Gastroesophageal sphincter (tissue), 4 donors: ENCODE results near the gene PABPC4L. TPM values are rescaled to one million over a fixed set of nuclear protein-coding genes. Genes with fewer than 3 reads are reported as not detected.
A peak's percentile ranks its signal among the peaks of the same experiment; 100 is the strongest.
"Not testable (repeated sequence)": the region's sequence is repeated elsewhere in the genome, so short reads cannot be mapped to it uniquely, and the experiment has no call there.

Source experiments
- ATAC-seq: fragments of 150-250 bp; one replicate; pipeline ENCODE4 v1.9.1; 2016; ENCODE audit warnings: mild to moderate bottlenecking, moderate library complexity
- H3K27ac ChIP-seq, 4 donors: fragments of 200-600 bp; sonication (generic) in 3 of 4; 1 replicate in 3 of 4; 2 replicates in 1 of 4; pipeline ENCODE4 v1.5.1; 2016 to 2019
- H3K27me3 ChIP-seq: fragments of 200-600 bp; sonication (generic); one replicate; pipeline ENCODE4 v1.5.1; 2019
- H3K36me3 ChIP-seq, 2 donors: fragments of 200-600 bp; sonication (generic); one replicate each; pipeline ENCODE4 v1.5.1; 2019; ENCODE audit warnings: control low read depth in 1 of 2
- H3K4me1 ChIP-seq, 3 donors: fragments of 200-600 bp; sonication (generic); 1 replicate in 2 of 3; 2 replicates in 1 of 3; pipeline ENCODE4 v1.5.1; 2016 to 2019; ENCODE audit warnings: control low read depth in 2 of 3
- H3K4me3 ChIP-seq, 2 donors: fragments of 200-600 bp; sonication (generic); one replicate each; pipeline ENCODE4 v1.5.1; 2019; ENCODE audit warnings: mild to moderate bottlenecking in 1 of 2, moderate library complexity in 1 of 2
- H3K9me3 ChIP-seq, 3 donors: fragments of 200-600 bp; sonication (generic); one replicate each; pipeline ENCODE4 v1.5.1; 2017 to 2019; ENCODE audit warnings: control low read depth in 2 of 3
- CTCF ChIP-seq, 4 experiments: fragments of 200-600 bp in 2 of 4; fragments of 450-650 bp in 2 of 4; sonication (generic) in 1 of 4; IDR thresholded peaks; one replicate each; pipeline ENCODE4 v1.5.1; 2017 to 2019; ENCODE audit warnings: antibody characterized with exemption in 4 of 4, mild to moderate bottlenecking in 2 of 4, moderate library complexity in 2 of 4
- EP300 ChIP-seq: sonication (generic); formaldehyde crosslinking; IDR thresholded peaks from one replicate; pipeline ENCODE4 v1.6.1; 2017; ENCODE audit warnings: antibody characterized with exemption, mild to moderate bottlenecking
- POLR2A ChIP-seq, 2 donors: fragments of 450-650 bp; IDR thresholded peaks; one replicate each; pipeline ENCODE4 v1.6.1; 2017; ENCODE audit warnings: antibody characterized with exemption in 2 of 2, mild to moderate bottlenecking in 2 of 2, moderate library complexity in 1 of 2
- POLR2AphosphoS5 ChIP-seq: sonication (generic); formaldehyde crosslinking; IDR thresholded peaks from one replicate; pipeline ENCODE4 v1.6.1; 2017; ENCODE audit warnings: antibody characterized with exemption
- WGBS, 2 donors: methylation state at CpG; one replicate each; pipeline ENCODE4 v1.1.5; 2018; ENCODE audit warnings: low coverage in 1 of 2; 5-methylcytosine and 5-hydroxymethylcytosine counted together
- total RNA-seq, 4 donors: library from RNA; depleted of rRNA; stranded (reverse); fragments of >200 nt; gene quantifications; one replicate each; pipeline ENCODE4 v1.1.0, GENCODE V29; 2016

Gene PABPC4L
- total RNA-seq, 4 donors from 2014 or later, result 1.4 to 8.6 (median 2.5) TPM

DNA sequence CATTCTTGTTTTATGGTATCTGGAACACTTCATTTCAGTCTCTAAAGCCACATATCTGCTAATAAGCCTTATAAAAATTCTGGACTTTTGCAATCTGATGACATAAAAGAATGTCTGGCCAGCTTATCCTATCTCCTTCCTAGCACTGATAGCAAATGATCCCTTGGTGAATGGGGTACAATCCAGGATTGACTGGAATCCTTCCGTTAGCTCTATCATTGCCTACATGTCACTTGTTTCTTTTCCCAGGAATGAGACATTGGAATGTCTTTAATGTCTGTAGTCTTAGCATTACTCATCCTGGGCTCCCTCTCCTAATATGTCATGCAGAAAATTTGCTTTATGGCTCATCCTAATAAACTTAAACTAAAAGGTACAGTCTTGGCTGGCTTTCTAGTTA, 14.8 kb upstream of the PABPC4L start:
- no peak for ATAC-seq
- no peak for TF ChIP-seq CTCF (IDR thresholded peaks at IDR 0.05)
- no peak for TF ChIP-seq EP300
- TF ChIP-seq POLR2AphosphoS5, result no peak
- TF ChIP-seq POLR2A (IDR thresholded peaks at IDR 0.05), result no peak
- H3K9me3 ChIP-seq, result no peaks in the 10 kb centered on the region
- WGBS, 2 donors, result 38 to 43% methylated on average over 1 of the region's 1 CpG
- no peaks in the 10 kb centered on the region for H3K27me3 ChIP-seq
- H3K4me3 ChIP-seq, result no peak overlapping the region
- H3K4me1 ChIP-seq, result no peaks in the 10 kb centered on the region
- H3K27ac ChIP-seq, result no peak overlapping the region
- no peaks in the 10 kb centered on the region for H3K36me3 ChIP-seq

DNA sequence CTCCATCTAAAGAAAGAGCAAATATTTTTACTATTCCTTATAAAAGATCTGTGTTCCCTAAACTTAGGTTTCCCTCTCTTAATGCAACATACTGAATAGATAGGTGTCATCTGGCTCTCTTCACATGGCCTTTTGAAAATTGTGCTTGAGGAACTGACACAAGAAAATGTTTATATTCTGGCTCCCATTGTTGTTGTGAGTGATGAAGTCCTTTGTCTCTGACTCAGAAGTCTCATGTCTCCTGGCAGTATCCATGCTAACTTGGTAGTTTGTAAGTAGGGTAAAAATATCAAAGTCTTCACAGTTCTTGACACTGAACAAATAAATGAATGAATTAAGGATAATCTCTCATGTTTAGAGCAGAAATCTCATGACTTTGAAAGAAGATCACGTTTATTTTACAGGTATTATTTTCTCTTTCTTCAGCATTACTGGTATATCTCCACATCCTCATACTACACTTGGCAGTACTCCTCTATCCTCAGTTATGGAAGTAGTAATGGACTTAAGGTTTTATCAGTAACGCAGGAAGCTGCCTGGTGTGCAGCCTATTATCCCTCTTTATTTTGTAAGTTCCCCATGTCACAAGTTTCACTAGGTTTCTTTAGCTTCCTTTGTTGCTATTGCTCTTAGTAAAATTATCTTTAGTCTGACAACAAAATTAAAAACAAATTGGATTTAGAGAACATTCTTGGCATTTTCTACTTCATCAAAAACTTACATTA, 14.2 kb upstream of the PABPC4L start:
- ATAC-seq, result no peak
- 26 to 30% methylated on average over 2 of the region's 2 CpGs for WGBS, 2 donors
- H3K4me3 ChIP-seq, result no peak overlapping the region
- TF ChIP-seq EP300 (no peak), CTCF (IDR thresholded peaks at IDR 0.05) (no peak), POLR2AphosphoS5 (no peak), POLR2A (IDR thresholded peaks at IDR 0.05) (no peak)
- no peaks in the 10 kb centered on the region for H3K9me3 ChIP-seq
- no peak overlapping the region for H3K27ac ChIP-seq
- H3K36me3 ChIP-seq, result no peaks in the 10 kb centered on the region
- no peaks in the 10 kb centered on the region for H3K4me1 ChIP-seq
- H3K27me3 ChIP-seq, result no peaks in the 10 kb centered on the region

DNA sequence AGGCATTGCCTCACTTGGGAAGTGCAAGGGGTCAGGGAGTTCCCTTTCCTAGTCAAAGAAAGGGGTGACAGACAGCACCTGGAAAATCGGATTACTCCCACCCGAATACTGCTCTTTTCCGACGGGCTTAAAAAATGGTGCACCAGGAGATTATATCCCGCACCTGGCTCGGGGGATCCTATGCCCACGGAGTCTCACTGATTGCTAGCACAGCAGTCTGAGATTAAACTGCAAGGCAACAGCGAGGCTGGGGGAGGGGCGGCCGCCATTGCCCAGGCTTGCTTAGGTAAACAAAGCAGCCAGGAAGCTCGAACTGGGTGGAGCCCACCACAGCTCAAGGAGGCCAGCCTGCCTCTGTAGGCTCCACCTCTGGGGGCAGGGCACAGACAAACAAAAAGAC, 6.4 kb upstream of the PABPC4L start:
- H3K4me3 ChIP-seq, H3K27ac ChIP-seq, H3K27me3 ChIP-seq, H3K36me3 ChIP-seq, H3K4me1 ChIP-seq, ATAC-seq: not testable (repeated sequence)
- 96% methylated on average over 4 of the region's 11 CpGs; no CpG with 5 or more reads in 1 of the 2 donors for WGBS, 2 donors
- H3K9me3 ChIP-seq, result peaks cover 0 to 15% (median 0%) of the 10 kb centered on the region in 3 donors

DNA sequence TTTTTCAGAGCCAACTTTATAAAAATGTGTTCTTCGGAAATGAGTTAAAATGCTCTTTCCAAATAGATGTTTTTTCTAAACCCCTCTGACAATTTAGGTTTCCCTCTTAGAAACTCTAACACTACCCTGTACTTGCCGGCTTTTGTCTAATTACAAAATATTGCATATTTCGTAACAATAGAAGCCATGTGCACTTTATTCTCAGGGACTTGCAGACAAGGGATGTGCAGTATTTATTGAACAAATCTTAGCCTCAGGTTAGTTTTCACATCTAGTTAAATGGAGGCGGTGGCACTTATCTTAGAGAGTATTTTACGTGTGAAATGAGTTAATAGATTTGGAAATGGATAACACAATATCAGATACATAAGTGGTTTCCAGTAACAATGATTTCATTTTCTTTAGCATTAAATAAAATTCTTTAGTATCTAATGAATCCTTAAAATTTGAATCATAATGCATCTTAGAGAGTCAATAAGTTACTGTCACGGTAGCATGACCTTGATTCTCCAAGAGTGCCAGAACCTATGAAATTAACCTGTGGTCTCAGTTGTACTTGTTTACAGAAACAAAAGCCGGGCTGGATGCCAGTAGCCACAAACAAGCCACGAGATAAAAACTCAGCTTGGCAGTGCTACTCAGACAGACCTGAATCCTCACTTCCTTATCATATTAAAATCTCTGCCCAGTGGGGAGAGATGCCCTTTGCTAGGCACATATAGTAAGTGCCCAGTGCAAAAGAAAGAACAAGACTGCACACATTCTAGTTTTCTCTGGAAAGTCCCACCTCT, 772 bp upstream of the PABPC4L start:
- Histone ChIP-seq H3K4me1 (peaks cover 0 to 21% (median 0%) of the 10 kb centered on the region in 3 donors), H3K27me3 (no peaks in the 10 kb centered on the region), H3K9me3 (no peaks in the 10 kb centered on the region), H3K4me3 (peak overlapping the region; percentile 57 to 68), H3K27ac (peak overlapping the region in 2 of 4 donors; percentile 80 to 84), H3K36me3 (no peaks in the 10 kb centered on the region)
- 42 to 49% methylated on average over 8 of the region's 8 CpGs for WGBS, 2 donors
- no peak for TF ChIP-seq CTCF (IDR thresholded peaks at IDR 0.05)
- no peak for ATAC-seq

- ATAC-seq, result peak; percentile 19
- Histone ChIP-seq H3K4me3 (peak overlapping the region; percentile 57 to 68), H3K9me3 (no peaks in the 10 kb centered on the region), H3K4me1 (peaks cover 0 to 25% (median 0%) of the 10 kb centered on the region in 3 donors), H3K27ac (peak overlapping the region in 3 of 4 donors; percentile 59 to 84 (median 80)), H3K27me3 (no peaks in the 10 kb centered on the region), H3K36me3 (no peaks in the 10 kb centered on the region)
- 40 to 60% methylated on average over 1 of the region's 10 CpGs for WGBS, 2 donors
- TF ChIP-seq POLR2A (IDR thresholded peaks at IDR 0.05) (no peak), POLR2AphosphoS5 (no peak), CTCF (IDR thresholded peaks at IDR 0.05) (no peak), EP300 (no peak)
These were observed 776 bp downstream of the PABPC4L start for GRCh38 chr4:134200811-134201215.
